Fibroblast of lung (primary cell): ENCODE measurements around the gene SPATA32. TPM values are rescaled to one million over a fixed set of nuclear protein-coding genes. Genes with fewer than 3 reads are reported as not detected.

Experiments
- DNase-seq, 2 donors: peaks; one replicate each; pipeline versions ENCODE4 v3.0.0 to v3.0.0-alpha.2; 2010; ENCODE audit warnings: low read depth in 2 of 2
- H2AFZ ChIP-seq: 2 replicates; pipeline ENCODE4 v1.5.1; 2012; ENCODE audit warnings: low read length, control low read depth, inconsistent platforms
- H3K27ac ChIP-seq: 2 replicates; pipeline ENCODE4 v1.5.1; 2011; ENCODE audit warnings: low read length, control low read depth; ENCODE audit not compliant: insufficient read depth
- H3K27me3 ChIP-seq: 2 replicates; pipeline ENCODE4 v1.5.1; 2011; ENCODE audit warnings: mild to moderate bottlenecking, low read length; ENCODE audit not compliant: control insufficient read depth, insufficient read depth
- H3K36me3 ChIP-seq: 2 replicates; pipeline ENCODE4 v1.5.1; 2011; ENCODE audit warnings: low read length; ENCODE audit not compliant: control insufficient read depth, insufficient read depth
- H3K4me1 ChIP-seq: 2 replicates; pipeline ENCODE4 v1.5.1; 2011; ENCODE audit warnings: low read length; ENCODE audit not compliant: control insufficient read depth, insufficient read depth; ENCODE audit errors: extremely low read depth
- H3K4me2 ChIP-seq: 2 replicates; pipeline ENCODE4 v1.5.1; 2011; ENCODE audit warnings: low read length, control low read depth; ENCODE audit not compliant: insufficient read depth; ENCODE audit errors: extremely low read depth
- H3K4me3 ChIP-seq, 4 experiments: fragments of 200-600 bp in 1 of 4; sonication (generic) in 1 of 4; replicated peaks in 1 of 4; 2 replicates each; pipeline ENCODE4 v1.5.1; 2011 to 2016; ENCODE audit warnings: low read length in 4 of 4, low read depth in 3 of 4, mild to moderate bottlenecking in 3 of 4, control low read depth in 2 of 4, inconsistent platforms in 1 of 4, mixed read lengths in 1 of 4; ENCODE audit not compliant: insufficient read depth in 1 of 4; ENCODE audit errors: control extremely low read depth in 1 of 4
- H3K79me2 ChIP-seq: 2 replicates; pipeline ENCODE4 v1.5.1; 2012; ENCODE audit warnings: mild to moderate bottlenecking, low read length, inconsistent platforms; ENCODE audit not compliant: control insufficient read depth, insufficient read depth
- H3K9ac ChIP-seq: 2 replicates; pipeline ENCODE4 v1.5.1; 2011; ENCODE audit warnings: mild to moderate bottlenecking, low read length, control low read depth; ENCODE audit not compliant: insufficient read depth
- H3K9me3 ChIP-seq: 2 replicates; pipeline ENCODE4 v1.5.1; 2012; ENCODE audit warnings: low read depth, low read length; ENCODE audit not compliant: control insufficient read depth, insufficient read depth
- H4K20me1 ChIP-seq: 2 replicates; pipeline ENCODE4 v1.5.1; 2011; ENCODE audit warnings: low read length; ENCODE audit not compliant: control insufficient read depth, insufficient read depth; ENCODE audit errors: extremely low read depth
- EZH2 ChIP-seq: IDR thresholded peaks from 2 replicates; pipeline ENCODE4 v1.5.1; 2012; ENCODE audit warnings: low read length, control low read depth, mild to moderate bottlenecking; ENCODE audit errors: missing control alignments
- polyA plus RNA-seq, 2 donors: library from polyadenylated mRNA; depleted of rRNA in 1 of 2; stranded (reverse) in 1 of 2; unstranded in 1 of 2; fragments of >200 nt; gene quantifications; 2 replicates each; pipeline ENCODE4 v1.2.1, GENCODE V29; 2011 to 2012; ENCODE audit warnings: missing spikeins in 1 of 2
- total RNA-seq: library from RNA; depleted of rRNA; stranded (reverse); fragments of >200 nt; gene quantifications from 2 replicates; pipeline ENCODE4 v1.2.1, GENCODE V29; 2014
- TF ChIP-seq, protein P1 (sequence below), 2 donors: IDR thresholded peaks in 1 of 2; conservative IDR thresholded peaks in 1 of 2; 1 replicate in 1 of 2; 2 replicates in 1 of 2; pipeline ENCODE4 v1.5.1; 2011 to 2012; ENCODE audit warnings: low read length in 2 of 2, control low read depth in 1 of 2, inconsistent platforms in 1 of 2, low read depth in 1 of 2, mild to moderate bottlenecking in 1 of 2

SPATA32 gene
- total and polyA plus RNA-seq, 2 donors (not counting 1 experiment from before 2014, with no cell fraction given) = not detected

GRCh38 chr17:45279898-45280297 is 18.0 kb upstream of the SPATA32 start:
- no peak for TF ChIP-seq EZH2
- TF ChIP-seq, protein P1, sequence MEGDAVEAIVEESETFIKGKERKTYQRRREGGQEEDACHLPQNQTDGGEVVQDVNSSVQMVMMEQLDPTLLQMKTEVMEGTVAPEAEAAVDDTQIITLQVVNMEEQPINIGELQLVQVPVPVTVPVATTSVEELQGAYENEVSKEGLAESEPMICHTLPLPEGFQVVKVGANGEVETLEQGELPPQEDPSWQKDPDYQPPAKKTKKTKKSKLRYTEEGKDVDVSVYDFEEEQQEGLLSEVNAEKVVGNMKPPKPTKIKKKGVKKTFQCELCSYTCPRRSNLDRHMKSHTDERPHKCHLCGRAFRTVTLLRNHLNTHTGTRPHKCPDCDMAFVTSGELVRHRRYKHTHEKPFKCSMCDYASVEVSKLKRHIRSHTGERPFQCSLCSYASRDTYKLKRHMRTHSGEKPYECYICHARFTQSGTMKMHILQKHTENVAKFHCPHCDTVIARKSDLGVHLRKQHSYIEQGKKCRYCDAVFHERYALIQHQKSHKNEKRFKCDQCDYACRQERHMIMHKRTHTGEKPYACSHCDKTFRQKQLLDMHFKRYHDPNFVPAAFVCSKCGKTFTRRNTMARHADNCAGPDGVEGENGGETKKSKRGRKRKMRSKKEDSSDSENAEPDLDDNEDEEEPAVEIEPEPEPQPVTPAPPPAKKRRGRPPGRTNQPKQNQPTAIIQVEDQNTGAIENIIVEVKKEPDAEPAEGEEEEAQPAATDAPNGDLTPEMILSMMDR (conservative IDR thresholded peaks at IDR 0.05 in 1 of 2, IDR thresholded peaks at IDR 0.05 in 1 of 2; ENCODE audit: low read depth in 1 of 2, low read length in 2 of 2) = no peak
- Histone ChIP-seq H3K27ac (no peak overlapping the region), H2AFZ (no peak overlapping the region), H3K79me2 (no peaks in the 10 kb centered on the region), H3K4me3 (no peak overlapping the region), H3K27me3 (no peaks in the 10 kb centered on the region), H3K9ac (no peak overlapping the region), H4K20me1 (no peaks in the 10 kb centered on the region), H3K9me3 (no peaks in the 10 kb centered on the region), H3K36me3 (peaks cover 22% of the 10 kb centered on the region), H3K4me2 (no peak overlapping the region), H3K4me1 (peaks cover 17% of the 10 kb centered on the region)
- no peak for DNase-seq

DNA sequence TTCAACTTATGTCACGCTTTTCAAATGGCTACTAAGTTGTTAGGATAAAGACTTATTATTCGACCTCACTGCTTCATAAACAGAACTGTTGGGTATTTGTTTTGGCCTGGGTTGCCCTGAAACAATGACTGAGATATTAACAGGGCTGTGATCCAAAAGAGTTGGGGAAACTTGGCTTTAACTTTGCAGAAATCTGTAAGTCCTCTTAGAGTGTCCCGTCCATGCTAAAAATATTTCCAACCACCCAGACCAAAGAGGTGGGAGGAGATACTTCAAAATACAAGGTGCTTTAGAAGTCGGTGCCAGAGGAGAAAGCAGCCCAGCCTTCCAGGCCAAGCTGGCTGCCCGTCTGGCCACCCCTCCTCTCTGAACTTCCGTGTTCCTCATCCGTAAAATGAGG is 16.1 kb upstream of the SPATA32 start:
- H3K27ac ChIP-seq = no peak overlapping the region
- DNase-seq = peak; percentile 69 to 81

GRCh38 chr17:45277216-45277849 is 15.4 kb upstream of the SPATA32 start:
- peak; percentile 82 to 93 for DNase-seq
- no peak overlapping the region for H3K4me2 ChIP-seq
- no peak overlapping the region for H3K27ac ChIP-seq

More for the DNA sequence above, 16.1 kb upstream of the SPATA32 start:
- Histone ChIP-seq H3K79me2 (no peaks in the 10 kb centered on the region), H3K9me3 (no peaks in the 10 kb centered on the region), H3K4me1 (peaks cover 12% of the 10 kb centered on the region), H2AFZ (no peak overlapping the region), H3K9ac (no peak overlapping the region), H3K4me3 (no peak overlapping the region), H3K27me3 (no peaks in the 10 kb centered on the region), H3K36me3 (peaks cover 18% of the 10 kb centered on the region), H4K20me1 (no peaks in the 10 kb centered on the region), H3K4me2 (peak overlapping the region; percentile 17)
- TF ChIP-seq, protein P1 (conservative IDR thresholded peaks at IDR 0.05 in 1 of 2, IDR thresholded peaks at IDR 0.05 in 1 of 2; ENCODE audit: low read depth in 1 of 2, low read length in 2 of 2) = no peak
- no peak for TF ChIP-seq EZH2

More at GRCh38 chr17:45277216-45277849, 15.4 kb upstream of the SPATA32 start:
- Histone ChIP-seq H3K36me3 (peaks cover 14% of the 10 kb centered on the region), H3K4me1 (peaks cover 8% of the 10 kb centered on the region), H3K4me3 (no peak overlapping the region), H2AFZ (no peak overlapping the region), H3K79me2 (no peaks in the 10 kb centered on the region), H4K20me1 (no peaks in the 10 kb centered on the region), H3K9me3 (no peaks in the 10 kb centered on the region), H3K9ac (no peak overlapping the region), H3K27me3 (no peaks in the 10 kb centered on the region)
- TF ChIP-seq, protein P1 (conservative IDR thresholded peaks at IDR 0.05 in 1 of 2, IDR thresholded peaks at IDR 0.05 in 1 of 2; ENCODE audit: low read depth in 1 of 2, low read length in 2 of 2) = peak; percentile 86 to 87
- TF ChIP-seq EZH2 = no peak
